Measurements from ENCODE around the gene UBAC2.

The UBAC2 gene

DNA sequence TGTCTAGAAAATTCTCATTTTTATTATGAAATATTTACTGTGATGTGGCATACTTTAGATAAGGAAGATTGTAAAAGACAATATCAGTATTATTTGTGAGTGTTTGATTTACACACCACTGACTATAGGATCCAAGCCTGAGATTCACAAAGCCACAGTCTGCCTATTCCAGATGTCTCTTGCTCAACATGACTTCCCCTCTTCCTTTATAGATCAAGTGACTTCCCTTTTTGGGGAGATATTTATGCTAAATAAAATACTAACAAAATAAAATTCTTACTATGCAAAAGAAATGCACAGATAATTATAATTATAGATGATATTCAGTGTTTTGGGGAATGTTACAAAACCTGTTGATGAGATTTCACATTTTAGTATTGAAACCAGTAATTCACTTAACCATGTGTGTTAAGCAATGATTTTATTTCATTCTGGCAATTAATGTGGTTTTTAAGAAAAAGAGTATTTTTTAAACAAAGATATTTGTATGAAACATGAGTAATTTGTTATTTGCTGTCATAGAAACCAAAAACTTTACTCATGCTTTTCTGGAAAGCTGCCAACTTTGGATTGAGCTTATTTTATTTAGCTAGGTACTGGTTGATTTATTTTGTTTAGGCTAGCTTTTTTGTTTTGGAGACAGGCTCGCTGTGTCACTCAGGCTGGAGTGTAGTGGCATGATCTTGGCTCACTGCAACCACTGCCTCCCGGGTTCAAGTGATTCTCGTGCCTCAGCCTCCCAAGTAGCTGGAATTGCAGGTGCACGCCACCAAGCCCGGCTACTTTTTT lies 120.2 kb downstream of the UBAC2 start:
- no peak overlapping the region for H3K4me3 ChIP-seq (ENCODE audit: control insufficient read depth, low read depth, low read length)
- TF ChIP-seq CTCF (IDR thresholded peaks at IDR 0.05; ENCODE audit: control insufficient read depth, insufficient read depth, low read depth, low read length, missing control alignments): no peak
- peak; percentile 72 for DNase-seq (ENCODE audit: low read depth)

DNA sequence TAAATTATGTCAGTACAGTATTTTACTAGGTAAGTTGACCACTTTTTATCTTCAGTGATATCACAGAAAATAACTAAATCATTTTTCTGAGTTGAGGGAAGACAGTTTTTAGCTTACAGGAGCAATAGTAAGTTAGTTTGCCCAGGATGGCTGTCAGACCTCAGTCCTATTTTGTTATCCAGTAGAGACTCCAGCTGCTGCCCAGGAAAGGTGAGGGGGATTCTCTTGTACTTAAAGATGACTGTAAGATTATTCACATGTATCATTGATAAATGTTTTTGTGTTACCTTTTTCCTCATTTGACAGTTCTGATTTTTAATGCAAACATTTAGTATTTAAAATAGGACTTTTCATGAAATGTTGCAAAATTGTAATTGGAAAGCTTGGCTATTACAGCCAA lies 121.1 kb downstream of the UBAC2 start:
- H3K4me3 ChIP-seq (ENCODE audit: control insufficient read depth, low read depth, low read length): no peak overlapping the region
- DNase-seq (ENCODE audit: low read depth): no peak
- no peak for TF ChIP-seq CTCF (IDR thresholded peaks at IDR 0.05; ENCODE audit: control insufficient read depth, insufficient read depth, low read depth, low read length, missing control alignments)

DNA sequence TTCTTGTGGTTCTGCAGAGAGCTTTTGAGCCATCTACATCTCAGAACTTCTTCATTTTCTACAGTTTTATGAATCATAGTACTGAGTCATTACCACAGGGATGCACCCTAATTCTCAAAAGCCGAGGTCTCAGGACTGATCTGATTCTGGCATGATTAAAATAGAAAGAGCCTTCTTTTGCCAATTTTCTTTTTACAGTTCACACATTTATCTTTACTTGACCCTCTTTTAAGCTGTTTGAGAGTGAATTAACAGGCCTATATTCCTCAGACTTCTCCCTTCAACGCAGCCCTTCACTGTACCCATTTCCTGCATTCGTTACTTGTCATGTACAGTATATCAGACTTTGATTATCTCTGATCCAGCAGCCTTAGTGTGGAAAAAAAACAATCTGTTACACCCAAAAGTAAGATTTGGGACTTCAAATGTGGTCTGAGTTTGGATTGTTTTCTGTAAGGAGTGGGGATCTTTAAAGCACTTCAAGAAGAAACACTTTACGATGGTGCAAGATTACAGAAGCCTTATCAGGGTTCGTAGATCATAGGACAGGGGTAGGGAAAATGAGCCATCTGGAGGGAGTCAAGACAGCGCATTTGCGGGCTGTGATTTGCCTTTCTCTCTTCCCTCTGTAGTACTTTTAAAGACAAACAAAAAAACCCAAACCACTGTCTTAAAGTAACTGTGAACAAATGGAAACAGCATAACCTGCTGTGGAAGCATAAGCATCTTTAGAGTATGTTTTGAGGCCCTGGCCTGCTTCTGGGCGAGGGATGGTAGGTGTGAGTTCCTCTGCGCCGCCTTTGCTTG lies 121.8 kb downstream of the UBAC2 start:
- no peak for TF ChIP-seq CTCF (IDR thresholded peaks at IDR 0.05; ENCODE audit: control insufficient read depth, insufficient read depth, low read depth, low read length, missing control alignments)
- no peak overlapping the region for H3K4me3 ChIP-seq (ENCODE audit: control insufficient read depth, low read depth, low read length)
- peak; percentile 61 for DNase-seq (ENCODE audit: low read depth)

DNA sequence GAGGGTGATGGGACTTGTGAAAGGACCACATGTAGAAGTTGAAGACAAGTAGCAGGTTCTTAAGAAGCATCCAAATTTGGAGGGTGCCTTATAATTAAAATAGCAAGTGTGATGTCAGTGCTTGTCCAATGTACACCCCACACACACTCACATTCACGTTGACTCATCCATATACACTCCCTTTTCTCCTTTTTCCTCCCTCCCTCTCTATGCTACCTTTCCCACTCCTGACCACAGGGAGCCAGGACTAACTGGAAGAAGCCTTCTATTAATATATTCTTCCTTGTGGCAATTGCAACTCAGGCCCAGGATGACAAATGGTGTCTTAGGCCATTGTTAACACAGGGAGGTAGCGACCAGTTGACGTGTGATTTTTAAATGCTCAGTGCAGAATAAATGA lies 122.8 kb downstream of the UBAC2 start:
- TF ChIP-seq CTCF (IDR thresholded peaks at IDR 0.05; ENCODE audit: control insufficient read depth, insufficient read depth, low read depth, low read length, missing control alignments): no peak
- H3K4me3 ChIP-seq (ENCODE audit: control insufficient read depth, low read depth, low read length): no peak overlapping the region
- DNase-seq (ENCODE audit: low read depth): no peak

DNA sequence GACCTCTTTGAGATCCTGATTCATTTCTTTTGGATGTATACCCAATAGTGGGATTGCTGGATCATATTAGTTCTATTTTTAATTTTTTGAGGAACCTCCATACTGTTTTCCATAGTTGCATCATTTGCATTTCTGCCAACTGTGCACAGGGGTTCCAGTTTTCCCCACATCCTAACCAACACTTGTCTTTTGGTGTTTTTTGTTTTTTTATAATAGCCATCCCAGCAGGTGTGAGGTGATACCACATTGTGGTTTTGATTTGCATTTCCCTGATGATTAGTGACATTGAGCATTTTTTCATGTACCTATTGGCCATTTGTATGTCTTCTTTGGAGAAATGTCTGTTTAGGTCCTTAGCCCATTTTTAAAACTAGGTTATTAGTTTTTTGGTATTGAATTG lies 125.4 kb downstream of the UBAC2 start:
- no peak for TF ChIP-seq CTCF (IDR thresholded peaks at IDR 0.05; ENCODE audit: control insufficient read depth, insufficient read depth, low read depth, low read length, missing control alignments)
- no peak for DNase-seq (ENCODE audit: low read depth)
- no peak overlapping the region for H3K4me3 ChIP-seq (ENCODE audit: control insufficient read depth, low read depth, low read length)

DNA sequence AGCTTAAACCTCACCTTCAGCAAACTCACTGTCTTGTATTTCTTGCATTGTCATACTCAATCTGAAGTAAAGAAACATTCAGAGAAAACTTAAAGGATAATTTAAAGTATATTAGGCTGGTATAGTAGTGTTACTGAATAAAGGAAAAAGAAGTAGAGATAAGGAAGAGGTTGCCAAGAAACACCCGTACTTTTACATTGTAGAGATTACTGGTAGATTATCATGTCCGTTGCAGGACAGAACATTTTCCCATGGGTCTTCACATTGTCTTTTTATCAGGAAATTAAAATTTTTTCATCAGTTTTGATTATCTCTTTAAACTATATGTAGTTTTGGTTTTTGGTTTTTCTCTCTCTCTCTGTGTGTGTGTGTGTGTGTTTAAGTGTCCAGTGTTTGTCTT lies 126.5 kb downstream of the UBAC2 start:
- DNase-seq (ENCODE audit: low read depth): no peak
- no peak overlapping the region for H3K4me3 ChIP-seq (ENCODE audit: control insufficient read depth, low read depth, low read length)
- no peak for TF ChIP-seq CTCF (IDR thresholded peaks at IDR 0.05; ENCODE audit: control insufficient read depth, insufficient read depth, low read depth, low read length, missing control alignments)

All from AG09309 (cell line).